Mesenchymal stem cell (in vitro differentiated cells and primary cell): Measurements from ENCODE around the gene NTMT1.

Experiments
- DNase-seq: peaks from one replicate; pipeline ENCODE4 v3.0.0-alpha.2; 2013
- H2AFZ ChIP-seq: one replicate; pipeline ENCODE4 v1.6.1; 2013; ENCODE audit warnings: low read depth, mild to moderate bottlenecking, control low read depth, inconsistent platforms, low read length, moderate library complexity
- H2AK5ac ChIP-seq: 2 replicates; pipeline ENCODE4 v1.6.1; 2013; ENCODE audit warnings: low read length, moderate library complexity, mild to moderate bottlenecking, inconsistent platforms; ENCODE audit not compliant: severe bottlenecking
- H2BK120ac ChIP-seq: one replicate; pipeline ENCODE4 v1.6.1; 2013; ENCODE audit warnings: low read depth, mild to moderate bottlenecking, inconsistent platforms, low read length, moderate library complexity
- H2BK12ac ChIP-seq, 2 experiments: one replicate each; pipeline ENCODE4 v1.6.1; 2013; ENCODE audit warnings: inconsistent platforms in 2 of 2, low read length in 2 of 2, mild to moderate bottlenecking in 2 of 2, moderate library complexity in 2 of 2, control low read depth in 1 of 2
- H2BK15ac ChIP-seq: one replicate; pipeline ENCODE4 v1.6.1; 2013; ENCODE audit warnings: mild to moderate bottlenecking, low read depth, inconsistent platforms; ENCODE audit not compliant: poor library complexity, severe bottlenecking
- H2BK5ac ChIP-seq: 2 replicates; pipeline ENCODE4 v1.6.1; 2013; ENCODE audit warnings: low read depth, mild to moderate bottlenecking, low read length, control low read depth, inconsistent platforms; ENCODE audit not compliant: poor library complexity, severe bottlenecking
- H3K14ac ChIP-seq, 2 experiments: one replicate each; pipeline ENCODE4 v1.6.1; 2013; ENCODE audit warnings: inconsistent platforms in 2 of 2, low read length in 2 of 2, control low read depth in 1 of 2, mild to moderate bottlenecking in 1 of 2, moderate library complexity in 1 of 2
- H3K18ac ChIP-seq, 2 experiments: one replicate each; pipeline ENCODE4 v1.6.1; 2013; ENCODE audit warnings: inconsistent platforms in 2 of 2, low read length in 2 of 2, control low read depth in 1 of 2, low read depth in 1 of 2, mild to moderate bottlenecking in 1 of 2
- H3K23ac ChIP-seq, 2 experiments: one replicate each; pipeline ENCODE4 v1.6.1; 2013; ENCODE audit warnings: inconsistent platforms in 2 of 2, low read length in 2 of 2, mild to moderate bottlenecking in 2 of 2, moderate library complexity in 2 of 2, control low read depth in 1 of 2
- H3K27ac ChIP-seq: 2 replicates; pipeline ENCODE4 v1.5.1; 2013; ENCODE audit warnings: mild to moderate bottlenecking, moderate library complexity, low read length, control low read depth, inconsistent platforms; ENCODE audit not compliant: poor library complexity, severe bottlenecking
- H3K27me3 ChIP-seq, 2 experiments: 2 replicates each; pipeline versions ENCODE4 v1.6.1 to v1.7.0; 2013; ENCODE audit warnings: low read length in 2 of 2, mild to moderate bottlenecking in 2 of 2, moderate library complexity in 2 of 2, control low read depth in 1 of 2, inconsistent platforms in 1 of 2; ENCODE audit not compliant: control insufficient read depth in 1 of 2, insufficient read depth in 1 of 2
- H3K36me3 ChIP-seq, 2 experiments: 2 replicates each; pipeline versions ENCODE4 v1.6.1 to v1.7.0; 2013; ENCODE audit warnings: low read length in 2 of 2, control low read depth in 1 of 2, inconsistent platforms in 1 of 2, low read depth in 1 of 2, mild to moderate bottlenecking in 1 of 2; ENCODE audit not compliant: insufficient read depth in 2 of 2, control insufficient read depth in 1 of 2
- H3K4ac ChIP-seq, 2 experiments: one replicate each; pipeline ENCODE4 v1.6.1; 2013; ENCODE audit warnings: inconsistent platforms in 2 of 2, low read length in 2 of 2, mild to moderate bottlenecking in 2 of 2, moderate library complexity in 2 of 2, control low read depth in 1 of 2, low read depth in 1 of 2
- H3K4me1 ChIP-seq: 2 replicates; pipeline ENCODE4 v1.6.1; 2013; ENCODE audit warnings: low read depth, low read length, control low read depth; ENCODE audit not compliant: control insufficient read depth, insufficient read depth
- H3K4me2 ChIP-seq: 2 replicates; pipeline ENCODE4 v1.6.1; 2013; ENCODE audit warnings: low read length, mild to moderate bottlenecking, inconsistent platforms; ENCODE audit not compliant: poor library complexity, severe bottlenecking
- H3K4me3 ChIP-seq, 2 experiments: 2 replicates each; pipeline versions ENCODE4 v1.5.1 to v1.7.0; 2013; ENCODE audit warnings: low read length in 2 of 2, mild to moderate bottlenecking in 2 of 2, control low read depth in 1 of 2, low read depth in 1 of 2; ENCODE audit not compliant: insufficient read depth in 1 of 2
- H3K79me1 ChIP-seq: replicated peaks from 2 replicates; pipeline ENCODE4 v1.6.1; 2013; ENCODE audit warnings: mild to moderate bottlenecking, control low read depth, low read length, inconsistent platforms; ENCODE audit not compliant: poor library complexity, severe bottlenecking
- H3K9ac ChIP-seq: 2 replicates; pipeline ENCODE4 v1.7.0; 2013; ENCODE audit warnings: mild to moderate bottlenecking, low read length, moderate library complexity
- H3K9me3 ChIP-seq: 2 replicates; pipeline ENCODE4 v1.7.0; 2013; ENCODE audit warnings: mild to moderate bottlenecking, low read length; ENCODE audit not compliant: control insufficient read depth
- H4K8ac ChIP-seq: one replicate; pipeline ENCODE4 v1.6.1; 2013; ENCODE audit warnings: inconsistent platforms, mild to moderate bottlenecking, low read length, moderate library complexity
- H4K91ac ChIP-seq: one replicate; pipeline ENCODE4 v1.6.1; 2013; ENCODE audit warnings: mild to moderate bottlenecking, low read length, inconsistent platforms
- WGBS: methylation state at CpG from one replicate; pipeline ENCODE4 v1.1.7; 2013; ENCODE audit warnings: mixed read lengths; 5-methylcytosine and 5-hydroxymethylcytosine counted together

Gene NTMT1

GRCh38 chr9:129674229-129674628 lies 48.3 kb downstream of the NTMT1 start:
- peaks cover 5% of the 10 kb centered on the region for H3K4me1 ChIP-seq
- H3K14ac ChIP-seq, result no peak overlapping the region
- no peak overlapping the region for H3K4ac ChIP-seq
- H2BK5ac ChIP-seq, result no peak overlapping the region
- DNase-seq, result no peak
- no peak overlapping the region for H3K18ac ChIP-seq
- no peak overlapping the region for H3K4me3 ChIP-seq
- H2AK5ac ChIP-seq, result no peak overlapping the region
- no peak overlapping the region for H2AFZ ChIP-seq
- 89% methylated on average over 7 of the region's 7 CpGs for WGBS
- no peak overlapping the region for H2BK12ac ChIP-seq
- H3K79me1 ChIP-seq, result no peaks in the 10 kb centered on the region
- no peak overlapping the region for H3K23ac ChIP-seq
- H3K9ac ChIP-seq, result no peak overlapping the region
- H2BK120ac ChIP-seq, result no peak overlapping the region
- H3K9me3 ChIP-seq, result no peaks in the 10 kb centered on the region
- H3K36me3 ChIP-seq, result peaks cover 0 to 4% of the 10 kb centered on the region in 2 experiments
- no peak overlapping the region for H3K27ac ChIP-seq
- H3K27me3 ChIP-seq, result peaks cover 0 to 64% of the 10 kb centered on the region in 2 experiments
- H3K4me2 ChIP-seq, result no peak overlapping the region
- no peak overlapping the region for H4K91ac ChIP-seq
- no peak overlapping the region for H4K8ac ChIP-seq
- H2BK15ac ChIP-seq, result no peak overlapping the region

GRCh38 chr9:129675620-129676019 lies 49.7 kb downstream of the NTMT1 start:
- no peak overlapping the region for H4K8ac ChIP-seq
- H3K9me3 ChIP-seq, result no peaks in the 10 kb centered on the region
- H3K18ac ChIP-seq, result no peak overlapping the region
- no peak overlapping the region for H2BK15ac ChIP-seq
- H3K27me3 ChIP-seq, result peaks cover 0 to 73% of the 10 kb centered on the region in 2 experiments
- H2BK120ac ChIP-seq, result no peak overlapping the region
- no peak overlapping the region for H3K23ac ChIP-seq
- H3K4me2 ChIP-seq, result no peak overlapping the region
- H3K14ac ChIP-seq, result no peak overlapping the region
- H3K79me1 ChIP-seq, result no peaks in the 10 kb centered on the region
- H3K27ac ChIP-seq, result no peak overlapping the region
- H2AK5ac ChIP-seq, result no peak overlapping the region
- no peak for DNase-seq
- peaks cover 2% of the 10 kb centered on the region for H3K4me1 ChIP-seq
- H3K4ac ChIP-seq, result no peak overlapping the region
- no peak overlapping the region for H2BK12ac ChIP-seq
- no peak overlapping the region for H2AFZ ChIP-seq
- no peak overlapping the region for H2BK5ac ChIP-seq
- H4K91ac ChIP-seq, result no peak overlapping the region
- 93% methylated on average over 24 of the region's 27 CpGs for WGBS
- peaks cover 0 to 2% of the 10 kb centered on the region in 2 experiments for H3K36me3 ChIP-seq
- H3K4me3 ChIP-seq, result peak overlapping the region in 1 of 2 experiments; percentile 24
- H3K9ac ChIP-seq, result peak overlapping the region; percentile 33

- H3K4ac ChIP-seq, result no peak overlapping the region
- no peak overlapping the region for H2BK15ac ChIP-seq
- no peak overlapping the region for H2BK12ac ChIP-seq
- DNase-seq, result no peak
- H3K23ac ChIP-seq, result no peak overlapping the region
- no peak overlapping the region for H3K4me3 ChIP-seq
- 90% methylated on average over 4 of the region's 4 CpGs for WGBS
- H3K4me2 ChIP-seq, result no peak overlapping the region
- H2BK5ac ChIP-seq, result no peak overlapping the region
- no peak overlapping the region for H2BK120ac ChIP-seq
- H3K18ac ChIP-seq, result no peak overlapping the region
- H4K91ac ChIP-seq, result no peak overlapping the region
- no peak overlapping the region for H3K27ac ChIP-seq
- H2AFZ ChIP-seq, result no peak overlapping the region
- peaks cover 2% of the 10 kb centered on the region for H3K4me1 ChIP-seq
- no peaks in the 10 kb centered on the region for H3K36me3 ChIP-seq
- H3K14ac ChIP-seq, result no peak overlapping the region
- H3K9ac ChIP-seq, result peak overlapping the region; percentile 75
- no peak overlapping the region for H2AK5ac ChIP-seq
- H3K27me3 ChIP-seq, result peaks cover 0 to 79% of the 10 kb centered on the region in 2 experiments
- H3K79me1 ChIP-seq, result no peaks in the 10 kb centered on the region
- H4K8ac ChIP-seq, result no peak overlapping the region
- H3K9me3 ChIP-seq, result no peaks in the 10 kb centered on the region
Observed at GRCh38 chr9:129676287-129676686, 50.3 kb downstream of the NTMT1 start.

GRCh38 chr9:129676975-129677374 lies 51.0 kb downstream of the NTMT1 start:
- H3K9ac ChIP-seq, result peak overlapping the region; percentile 75
- H3K27ac ChIP-seq, result no peak overlapping the region
- no peak overlapping the region for H3K23ac ChIP-seq
- H4K91ac ChIP-seq, result no peak overlapping the region
- no peak overlapping the region for H2AFZ ChIP-seq
- no peaks in the 10 kb centered on the region for H3K79me1 ChIP-seq
- WGBS, result 86% methylated on average over 12 of the region's 12 CpGs
- no peak overlapping the region for H3K14ac ChIP-seq
- H4K8ac ChIP-seq, result no peak overlapping the region
- no peaks in the 10 kb centered on the region for H3K9me3 ChIP-seq
- H3K36me3 ChIP-seq, result no peaks in the 10 kb centered on the region
- no peak overlapping the region for H3K18ac ChIP-seq
- no peak overlapping the region for H2AK5ac ChIP-seq
- H3K4ac ChIP-seq, result no peak overlapping the region
- peak overlapping the region in 1 of 2 experiments; percentile 59 for H3K4me3 ChIP-seq
- H2BK5ac ChIP-seq, result no peak overlapping the region
- peaks cover 2% of the 10 kb centered on the region for H3K4me1 ChIP-seq
- no peak overlapping the region for H2BK120ac ChIP-seq
- H3K27me3 ChIP-seq, result peaks cover 0 to 85% of the 10 kb centered on the region in 2 experiments
- no peak for DNase-seq
- H3K4me2 ChIP-seq, result no peak overlapping the region
- no peak overlapping the region for H2BK12ac ChIP-seq
- no peak overlapping the region for H2BK15ac ChIP-seq
